ENCODE measurements around the gene STK39.

STK39 gene

GRCh38 chr2:168194784-168195522 lies 52.4 kb downstream of the STK39 start:
- H3K27me3 ChIP-seq (ENCODE audit: insufficient read depth, low read length) = no peaks in the 10 kb centered on the region
- H3K9me3 ChIP-seq (ENCODE audit: low read length) = no peaks in the 10 kb centered on the region
- H2AFZ ChIP-seq (ENCODE audit: low read depth, low read length) = no peak overlapping the region
- no peaks in the 10 kb centered on the region for H3K36me3 ChIP-seq (ENCODE audit: insufficient read depth, low read length)
- peaks cover 36% of the 10 kb centered on the region for H3K4me1 ChIP-seq (ENCODE audit: insufficient read depth, low read length)
- no peak overlapping the region for H3K4me3 ChIP-seq (ENCODE audit: low read length)

GRCh38 chr2:168192839-168193616 lies 54.4 kb downstream of the STK39 start:
- Histone ChIP-seq H3K4me3 (ENCODE audit: low read length) (no peak overlapping the region), H3K27me3 (ENCODE audit: insufficient read depth, low read length) (no peaks in the 10 kb centered on the region), H3K9me3 (ENCODE audit: low read length) (no peaks in the 10 kb centered on the region), H2AFZ (ENCODE audit: low read depth, low read length) (no peak overlapping the region), H3K4me1 (ENCODE audit: insufficient read depth, low read length) (peaks cover 40% of the 10 kb centered on the region), H3K36me3 (ENCODE audit: insufficient read depth, low read length) (no peaks in the 10 kb centered on the region)

GRCh38 chr2:168191955-168192785 lies 55.2 kb downstream of the STK39 start:
- Histone ChIP-seq H2AFZ (ENCODE audit: low read depth, low read length) (no peak overlapping the region), H3K27me3 (ENCODE audit: insufficient read depth, low read length) (no peaks in the 10 kb centered on the region), H3K4me3 (ENCODE audit: low read length) (no peak overlapping the region), H3K36me3 (ENCODE audit: insufficient read depth, low read length) (no peaks in the 10 kb centered on the region), H3K4me1 (ENCODE audit: insufficient read depth, low read length) (peaks cover 40% of the 10 kb centered on the region), H3K9me3 (ENCODE audit: low read length) (no peaks in the 10 kb centered on the region)

- Histone ChIP-seq H3K27me3 (ENCODE audit: insufficient read depth, low read length) (no peaks in the 10 kb centered on the region), H3K4me1 (ENCODE audit: insufficient read depth, low read length) (peaks cover 40% of the 10 kb centered on the region), H3K4me3 (ENCODE audit: low read length) (no peak overlapping the region), H3K36me3 (ENCODE audit: insufficient read depth, low read length) (no peaks in the 10 kb centered on the region), H3K9me3 (ENCODE audit: low read length) (no peaks in the 10 kb centered on the region), H2AFZ (ENCODE audit: low read depth, low read length) (no peak overlapping the region)
Observed at GRCh38 chr2:168190590-168191336, 56.6 kb downstream of the STK39 start.

- H3K4me1 ChIP-seq (ENCODE audit: insufficient read depth, low read length) = peaks cover 40% of the 10 kb centered on the region
- no peak overlapping the region for H3K4me3 ChIP-seq (ENCODE audit: low read length)
Observed at GRCh38 chr2:168189835-168190569, 57.4 kb downstream of the STK39 start.

GRCh38 chr2:168188002-168188401 lies 59.4 kb downstream of the STK39 start:
- Histone ChIP-seq H3K4me1 (ENCODE audit: insufficient read depth, low read length) (peaks cover 35% of the 10 kb centered on the region), H3K9me3 (ENCODE audit: low read length) (no peaks in the 10 kb centered on the region), H3K4me3 (ENCODE audit: low read length) (no peak overlapping the region), H2AFZ (ENCODE audit: low read depth, low read length) (no peak overlapping the region), H3K36me3 (ENCODE audit: insufficient read depth, low read length) (no peaks in the 10 kb centered on the region), H3K27me3 (ENCODE audit: insufficient read depth, low read length) (no peaks in the 10 kb centered on the region)

More at GRCh38 chr2:168189835-168190569, 57.4 kb downstream of the STK39 start:
- Histone ChIP-seq H2AFZ (ENCODE audit: low read depth, low read length) (no peak overlapping the region), H3K9me3 (ENCODE audit: low read length) (no peaks in the 10 kb centered on the region), H3K36me3 (ENCODE audit: insufficient read depth, low read length) (no peaks in the 10 kb centered on the region), H3K27me3 (ENCODE audit: insufficient read depth, low read length) (no peaks in the 10 kb centered on the region)

- peaks cover 3% of the 10 kb centered on the region for H3K36me3 ChIP-seq (ENCODE audit: insufficient read depth, low read length)
- H2AFZ ChIP-seq (ENCODE audit: low read depth, low read length) = no peak overlapping the region
- no peaks in the 10 kb centered on the region for H3K9me3 ChIP-seq (ENCODE audit: low read length)
- no peak overlapping the region for H3K4me3 ChIP-seq (ENCODE audit: low read length)
- peaks cover 19% of the 10 kb centered on the region for H3K4me1 ChIP-seq (ENCODE audit: insufficient read depth, low read length)
- H3K27me3 ChIP-seq (ENCODE audit: insufficient read depth, low read length) = no peaks in the 10 kb centered on the region
Observed at GRCh38 chr2:168186452-168186851, 60.9 kb downstream of the STK39 start.

GRCh38 chr2:168185583-168186274 lies 61.7 kb downstream of the STK39 start:
- no peak overlapping the region for H3K4me3 ChIP-seq (ENCODE audit: low read length)
- no peaks in the 10 kb centered on the region for H3K27me3 ChIP-seq (ENCODE audit: insufficient read depth, low read length)
- no peaks in the 10 kb centered on the region for H3K9me3 ChIP-seq (ENCODE audit: low read length)
- H2AFZ ChIP-seq (ENCODE audit: low read depth, low read length) = no peak overlapping the region
- peaks cover 10% of the 10 kb centered on the region for H3K36me3 ChIP-seq (ENCODE audit: insufficient read depth, low read length)
- peaks cover 12% of the 10 kb centered on the region for H3K4me1 ChIP-seq (ENCODE audit: insufficient read depth, low read length)

GRCh38 chr2:168184681-168185513 lies 62.5 kb downstream of the STK39 start:
- H3K4me1 ChIP-seq (ENCODE audit: insufficient read depth, low read length) = peaks cover 4% of the 10 kb centered on the region
- no peaks in the 10 kb centered on the region for H3K9me3 ChIP-seq (ENCODE audit: low read length)
- H2AFZ ChIP-seq (ENCODE audit: low read depth, low read length) = no peak overlapping the region
- H3K4me3 ChIP-seq (ENCODE audit: low read length) = no peak overlapping the region
- no peaks in the 10 kb centered on the region for H3K27me3 ChIP-seq (ENCODE audit: insufficient read depth, low read length)
- H3K36me3 ChIP-seq (ENCODE audit: insufficient read depth, low read length) = peaks cover 10% of the 10 kb centered on the region

- Histone ChIP-seq H3K4me1 (ENCODE audit: insufficient read depth, low read length) (peaks cover 8% of the 10 kb centered on the region), H3K36me3 (ENCODE audit: insufficient read depth, low read length) (peaks cover 10% of the 10 kb centered on the region), H2AFZ (ENCODE audit: low read depth, low read length) (no peak overlapping the region), H3K9me3 (ENCODE audit: low read length) (no peaks in the 10 kb centered on the region), H3K4me3 (ENCODE audit: low read length) (no peak overlapping the region), H3K27me3 (ENCODE audit: insufficient read depth, low read length) (no peaks in the 10 kb centered on the region)
Observed at GRCh38 chr2:168183308-168183997, 63.9 kb downstream of the STK39 start.
